Neural cell (in vitro differentiated cells): ENCODE data around the gene C2. TPM values are rescaled to one million over a fixed set of nuclear protein-coding genes. Genes with fewer than 3 reads are reported as not detected.

Experiments
- H2AFZ ChIP-seq: fragments of 200-600, 300-800 bp; sonication (generic), shearing (Covaris generic); 2 replicates; pipeline ENCODE4 v1.6.0; 2014; ENCODE audit warnings: low read depth, mild to moderate bottlenecking, antibody characterized with exemption, low read length, moderate library complexity
- H3F3A ChIP-seq: fragments of 200-600 bp; shearing (Covaris generic); 2 replicates; pipeline ENCODE4 v1.6.1; 2016; ENCODE audit warnings: mild to moderate bottlenecking, moderate library complexity, mixed read lengths, antibody characterized with exemption, low read length; ENCODE audit not compliant: insufficient read depth, poor library complexity, severe bottlenecking
- H3K27ac ChIP-seq: fragments of 200-600, 300-800 bp; sonication (generic), shearing (Covaris generic); 2 replicates; pipeline ENCODE4 v1.5.1; 2014; ENCODE audit warnings: mild to moderate bottlenecking, low read length, moderate library complexity
- H3K27me3 ChIP-seq: fragments of 300-800, 200-600 bp; sonication (generic), shearing (Covaris generic); 2 replicates; pipeline ENCODE4 v1.6.0; 2014; ENCODE audit warnings: mild to moderate bottlenecking, low read depth, low read length, moderate library complexity; ENCODE audit not compliant: insufficient read depth
- H3K36me3 ChIP-seq: fragments of 300-800, 200-600 bp; sonication (generic), shearing (Covaris generic); 2 replicates; pipeline ENCODE4 v1.5.1; 2014; ENCODE audit warnings: mild to moderate bottlenecking, antibody characterized with exemption, low read length, moderate library complexity; ENCODE audit not compliant: insufficient read depth
- H3K4me2 ChIP-seq: fragments of 300-800, 200-600 bp; sonication (generic), shearing (Covaris generic); 2 replicates; pipeline ENCODE4 v1.6.0; 2014; ENCODE audit warnings: mild to moderate bottlenecking, low read length
- H3K4me3 ChIP-seq: fragments of 300-800, 200-600 bp; sonication (generic), shearing (Covaris generic); 2 replicates; pipeline ENCODE4 v1.5.1; 2014; ENCODE audit warnings: mild to moderate bottlenecking, low read length, moderate library complexity
- H3K79me2 ChIP-seq: fragments of 200-600 bp; shearing (Covaris generic); replicated peaks from 2 replicates; pipeline ENCODE4 v1.6.0; 2014; ENCODE audit warnings: mild to moderate bottlenecking, low read length, moderate library complexity; ENCODE audit not compliant: insufficient read depth
- H3K9ac ChIP-seq: fragments of 300-800, 200-600 bp; sonication (generic), shearing (Covaris generic); 2 replicates; pipeline ENCODE4 v1.6.1; 2016; ENCODE audit warnings: mild to moderate bottlenecking, low read length, mixed read lengths
- H3K9me2 ChIP-seq: fragments of 200-600 bp; shearing (Covaris generic); 2 replicates; pipeline ENCODE4 v1.6.1; 2016; ENCODE audit warnings: mild to moderate bottlenecking, low read length, mixed read lengths; ENCODE audit not compliant: insufficient read depth
- H3K9me3 ChIP-seq: fragments of 200-600, 300-800 bp; sonication (generic), shearing (Covaris generic); 2 replicates; pipeline ENCODE4 v1.6.1; 2016; ENCODE audit warnings: mild to moderate bottlenecking, mixed run types, low read length, moderate library complexity, mixed read lengths
- H4K20me1 ChIP-seq: fragments of 200-600 bp; shearing (Covaris generic); 2 replicates; pipeline ENCODE4 v1.6.1; 2016; ENCODE audit warnings: mild to moderate bottlenecking, mixed run types; ENCODE audit not compliant: insufficient read depth
- EP300 ChIP-seq: fragments of 450-650 bp; conservative IDR thresholded peaks from 2 replicates; pipeline ENCODE4 v1.6.1; 2014; ENCODE audit warnings: antibody characterized with exemption, mild to moderate bottlenecking, moderate library complexity; ENCODE audit not compliant: poor library complexity, severe bottlenecking
- EZH2 ChIP-seq: fragments of 200-600, 300-800 bp; shearing (Covaris generic), sonication (generic); IDR thresholded peaks from 2 replicates; pipeline ENCODE4 v1.6.1; 2014; ENCODE audit warnings: antibody characterized with exemption, low read length, borderline replicate concordance, mild to moderate bottlenecking; ENCODE audit not compliant: insufficient read depth, poor library complexity, severe bottlenecking
- MXI1 ChIP-seq: fragments of 450-650 bp; conservative IDR thresholded peaks from 2 replicates; pipeline ENCODE4 v1.6.1; 2014; ENCODE audit warnings: antibody characterized with exemption, mild to moderate bottlenecking; ENCODE audit not compliant: poor library complexity, severe bottlenecking
- POLR2AphosphoS5 ChIP-seq: IDR thresholded peaks from 2 replicates; pipeline ENCODE4 v1.6.1; 2012
- RAD21 ChIP-seq: fragments of 450-650 bp; conservative IDR thresholded peaks from 2 replicates; pipeline ENCODE4 v1.6.1; 2014; ENCODE audit warnings: antibody characterized with exemption, mild to moderate bottlenecking, moderate library complexity
- REST ChIP-seq: IDR thresholded peaks from 2 replicates; pipeline ENCODE4 v1.6.1; 2012; ENCODE audit warnings: borderline replicate concordance
- SMC3 ChIP-seq: fragments of 450-650 bp; conservative IDR thresholded peaks from 2 replicates; pipeline ENCODE4 v1.6.1; 2014; ENCODE audit warnings: antibody characterized with exemption, mild to moderate bottlenecking, moderate library complexity; ENCODE audit not compliant: poor library complexity
- TAF1 ChIP-seq: IDR thresholded peaks from 2 replicates; pipeline ENCODE4 v1.6.1; 2012; ENCODE audit warnings: low read depth
- polyA plus RNA-seq: library from polyadenylated mRNA; depleted of rRNA; stranded (reverse); fragments of >200 nt; gene quantifications from 2 replicates; pipeline ENCODE4 v1.2.3, GENCODE V29; 2014
- TF ChIP-seq, protein P1 (sequence below): fragments of 450-650 bp; IDR thresholded peaks from 2 replicates; pipeline ENCODE4 v1.5.1; 2014; ENCODE audit warnings: antibody characterized with exemption, mild to moderate bottlenecking, moderate library complexity; ENCODE audit not compliant: poor library complexity, severe bottlenecking

C2 gene
- polyA plus RNA-seq, 1 donor from 2014 or later: 1.2 TPM

- H4K20me1 ChIP-seq: no peaks in the 10 kb centered on the region
- no peaks in the 10 kb centered on the region for H3K27me3 ChIP-seq
- H3K36me3 ChIP-seq: no peaks in the 10 kb centered on the region
- no peak overlapping the region for H3K27ac ChIP-seq
- no peak overlapping the region for H3K9ac ChIP-seq
- TF ChIP-seq POLR2AphosphoS5: no peak
- TF ChIP-seq EP300: no peak
- TF ChIP-seq, protein P1, sequence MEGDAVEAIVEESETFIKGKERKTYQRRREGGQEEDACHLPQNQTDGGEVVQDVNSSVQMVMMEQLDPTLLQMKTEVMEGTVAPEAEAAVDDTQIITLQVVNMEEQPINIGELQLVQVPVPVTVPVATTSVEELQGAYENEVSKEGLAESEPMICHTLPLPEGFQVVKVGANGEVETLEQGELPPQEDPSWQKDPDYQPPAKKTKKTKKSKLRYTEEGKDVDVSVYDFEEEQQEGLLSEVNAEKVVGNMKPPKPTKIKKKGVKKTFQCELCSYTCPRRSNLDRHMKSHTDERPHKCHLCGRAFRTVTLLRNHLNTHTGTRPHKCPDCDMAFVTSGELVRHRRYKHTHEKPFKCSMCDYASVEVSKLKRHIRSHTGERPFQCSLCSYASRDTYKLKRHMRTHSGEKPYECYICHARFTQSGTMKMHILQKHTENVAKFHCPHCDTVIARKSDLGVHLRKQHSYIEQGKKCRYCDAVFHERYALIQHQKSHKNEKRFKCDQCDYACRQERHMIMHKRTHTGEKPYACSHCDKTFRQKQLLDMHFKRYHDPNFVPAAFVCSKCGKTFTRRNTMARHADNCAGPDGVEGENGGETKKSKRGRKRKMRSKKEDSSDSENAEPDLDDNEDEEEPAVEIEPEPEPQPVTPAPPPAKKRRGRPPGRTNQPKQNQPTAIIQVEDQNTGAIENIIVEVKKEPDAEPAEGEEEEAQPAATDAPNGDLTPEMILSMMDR: no peak
- no peak for TF ChIP-seq REST
- H3K9me3 ChIP-seq: no peaks in the 10 kb centered on the region
- no peak overlapping the region for H2AFZ ChIP-seq
- peaks cover 6% of the 10 kb centered on the region for H3K79me2 ChIP-seq
- no peaks in the 10 kb centered on the region for H3F3A ChIP-seq
- no peak overlapping the region for H3K4me2 ChIP-seq
- no peaks in the 10 kb centered on the region for H3K9me2 ChIP-seq
- no peak overlapping the region for H3K4me3 ChIP-seq
These were observed 25.4 kb downstream of the C2 start for GRCh38 chr6:31952890-31953289.

DNA sequence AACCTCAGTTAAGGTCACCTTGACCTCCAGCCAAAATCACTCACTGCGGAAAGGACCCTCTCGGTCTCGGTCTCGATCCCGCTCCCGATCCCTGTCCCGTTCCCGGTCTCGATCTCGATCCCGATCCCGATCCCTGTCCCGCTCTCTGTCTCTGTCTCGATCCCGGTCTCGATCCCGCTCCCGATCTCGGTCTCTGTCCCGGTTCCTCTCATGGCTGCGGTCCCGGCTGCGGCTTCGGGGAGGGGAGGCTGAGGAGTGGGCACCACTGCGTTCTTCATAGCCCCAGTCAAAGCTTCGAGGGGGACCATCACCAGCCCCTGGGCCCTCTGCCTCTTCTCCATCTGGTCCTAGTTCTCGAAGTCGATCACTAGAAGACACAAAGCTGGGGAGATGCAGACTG is 27.0 kb downstream of the C2 start:
- Histone ChIP-seq H3K4me2 (no peak overlapping the region), H3K9ac (no peak overlapping the region), H3K79me2 (peaks cover 19% of the 10 kb centered on the region), H3K36me3 (no peaks in the 10 kb centered on the region), H2AFZ (no peak overlapping the region), H3K9me2 (no peaks in the 10 kb centered on the region), H3F3A (no peaks in the 10 kb centered on the region), H4K20me1 (no peaks in the 10 kb centered on the region), H3K9me3 (no peaks in the 10 kb centered on the region), H3K4me3 (no peak overlapping the region), H3K27ac (no peak overlapping the region), H3K27me3 (no peaks in the 10 kb centered on the region)
- TF ChIP-seq EZH2 (no peak), REST (no peak), TAF1 (no peak), RAD21 (no peak), POLR2AphosphoS5 (no peak), EP300 (no peak), SMC3 (no peak), MXI1 (no peak)
- TF ChIP-seq, protein P1: no peak
